Measurements from ENCODE around the gene DROSHA. TPM values are rescaled to one million over a fixed set of nuclear protein-coding genes. Genes with fewer than 3 reads are reported as not detected.

The DROSHA gene
- polyA plus RNA-seq, 3 donors, result 2.2 to 12.6 (median 7.6) TPM

DNA sequence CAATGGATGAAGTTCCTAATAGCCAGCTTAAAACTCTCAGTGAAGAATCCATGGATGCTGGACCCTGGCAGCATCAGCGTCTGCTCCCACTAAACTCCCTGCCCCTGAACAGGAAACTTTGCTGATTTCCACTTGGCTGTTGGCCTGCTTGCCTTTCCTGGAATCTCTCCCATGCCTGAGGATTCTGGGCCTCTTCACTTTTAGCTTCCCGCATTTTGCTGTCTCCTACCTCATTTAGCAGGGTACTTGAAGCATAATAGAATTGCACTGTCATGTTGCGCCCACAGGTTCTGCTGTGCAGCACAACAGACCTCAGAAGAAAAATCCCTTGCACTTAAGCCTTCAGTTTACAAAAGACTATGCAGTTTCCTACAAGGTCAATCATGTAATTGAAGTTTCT is 127.6 kb downstream of the DROSHA start:
- WGBS (ENCODE audit: insufficient coverage), result 100% methylated on average over 2 of the region's 3 CpGs
- no peak for TF ChIP-seq CTCF (IDR thresholded peaks at IDR 0.05)
- H3K79me2 ChIP-seq (ENCODE audit: insufficient read depth, low read length), result no peaks in the 10 kb centered on the region
- Mint-ChIP-seq H3K36me3 (peaks cover 67 to 68% of the 10 kb centered on the region in 2 donors), H3K4me1 (no peaks in the 10 kb centered on the region), H3K27me3 (ENCODE audit: low read depth in 3 of 3) (peaks cover 0 to 2% (median 0%) of the 10 kb centered on the region in 3 donors), H3K4me3 (no peak overlapping the region), H3K9me3 (no peaks in the 10 kb centered on the region), H3K27ac (no peak overlapping the region)
- no peak overlapping the region for H3K4me2 ChIP-seq (replicated peaks; ENCODE audit: extremely low read depth, low read length, poor library complexity, severe bottlenecking)
- H3K9me3 ChIP-seq (replicated peaks in 1 of 2; ENCODE audit: control insufficient read depth in 1 of 2, insufficient read depth in 1 of 2, low read length in 2 of 2), result no peaks in the 10 kb centered on the region
- no peaks in the 10 kb centered on the region for H3K4me1 ChIP-seq (ENCODE audit: control insufficient read depth in 1 of 2, insufficient read depth in 2 of 2, low read length in 2 of 2)
- no peak overlapping the region for H3K4me3 ChIP-seq (replicated peaks in 1 of 3; ENCODE audit: low read depth in 2 of 3, low read length in 3 of 3)
- H2AFZ ChIP-seq (ENCODE audit: insufficient read depth, low read depth, low read length, poor library complexity, severe bottlenecking), result no peak overlapping the region
- peaks cover 42 to 78% of the 10 kb centered on the region in 2 donors for H3K36me3 ChIP-seq (replicated peaks in 1 of 2; ENCODE audit: control insufficient read depth in 1 of 2, insufficient read depth in 2 of 2, low read length in 2 of 2)
- no peak overlapping the region for H3K9ac ChIP-seq (ENCODE audit: insufficient read depth, low read length, poor library complexity, severe bottlenecking)
- H4K20me1 ChIP-seq (ENCODE audit: insufficient read depth, low read length), result no peaks in the 10 kb centered on the region
- H3K27me3 ChIP-seq (ENCODE audit: control insufficient read depth in 2 of 2, insufficient read depth in 2 of 2, low read length in 2 of 2), result no peaks in the 10 kb centered on the region
- DNase-seq, result no peak
- no peak overlapping the region for H3K27ac ChIP-seq (ENCODE audit: low read depth in 1 of 2, low read length in 2 of 2)
- intact Hi-C loops (cut with micrococcal nuclease), result no loop called here

DNA sequence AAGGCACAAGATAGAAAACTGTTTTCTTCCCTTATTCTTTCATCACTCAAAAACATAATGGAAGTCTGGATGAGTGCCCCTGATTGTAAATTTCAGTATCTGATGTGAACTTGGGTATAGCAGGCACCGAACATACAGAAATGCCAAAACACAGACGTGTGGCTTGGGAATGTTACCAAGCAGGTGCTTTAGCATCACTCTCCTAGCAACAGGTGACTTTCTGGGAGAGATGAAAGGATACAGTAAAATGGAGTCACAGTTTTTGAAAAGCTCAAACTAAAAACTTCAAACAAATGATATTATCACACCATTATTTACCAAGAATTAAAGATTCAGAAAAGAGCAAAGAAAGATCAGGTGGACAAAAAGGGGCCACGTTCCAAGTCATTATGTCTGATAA is 130.2 kb downstream of the DROSHA start:
- intact Hi-C loops (cut with micrococcal nuclease), result no loop called here
- Histone ChIP-seq H3K27ac (ENCODE audit: low read depth in 1 of 2, low read length in 2 of 2) (no peak overlapping the region), H2AFZ (ENCODE audit: insufficient read depth, low read depth, low read length, poor library complexity, severe bottlenecking) (no peak overlapping the region), H3K9me3 (replicated peaks in 1 of 2; ENCODE audit: control insufficient read depth in 1 of 2, insufficient read depth in 1 of 2, low read length in 2 of 2) (no peaks in the 10 kb centered on the region), H3K4me1 (ENCODE audit: control insufficient read depth in 1 of 2, insufficient read depth in 2 of 2, low read length in 2 of 2) (peaks cover 0 to 3% of the 10 kb centered on the region in 2 donors), H3K27me3 (ENCODE audit: control insufficient read depth in 2 of 2, insufficient read depth in 2 of 2, low read length in 2 of 2) (no peaks in the 10 kb centered on the region), H3K4me3 (replicated peaks in 1 of 3; ENCODE audit: low read depth in 2 of 3, low read length in 3 of 3) (no peak overlapping the region), H3K79me2 (ENCODE audit: insufficient read depth, low read length) (no peaks in the 10 kb centered on the region), H3K4me2 (replicated peaks; ENCODE audit: extremely low read depth, low read length, poor library complexity, severe bottlenecking) (no peak overlapping the region), H4K20me1 (ENCODE audit: insufficient read depth, low read length) (no peaks in the 10 kb centered on the region), H3K9ac (ENCODE audit: insufficient read depth, low read length, poor library complexity, severe bottlenecking) (no peak overlapping the region), H3K36me3 (replicated peaks in 1 of 2; ENCODE audit: control insufficient read depth in 1 of 2, insufficient read depth in 2 of 2, low read length in 2 of 2) (peaks cover 25 to 51% of the 10 kb centered on the region in 2 donors)
- H3K27me3 Mint-ChIP-seq (ENCODE audit: low read depth in 3 of 3), result peaks cover 0 to 2% (median 0%) of the 10 kb centered on the region in 3 donors
- no peak for DNase-seq
- H3K4me1 Mint-ChIP-seq, result peaks cover 3% of the 10 kb centered on the region
- peaks cover 0 to 1% (median 0%) of the 10 kb centered on the region in 7 donors for H3K9me3 Mint-ChIP-seq
- H3K36me3 Mint-ChIP-seq, result peaks cover 44 to 55% of the 10 kb centered on the region in 2 donors
- no peak overlapping the region for H3K4me3 Mint-ChIP-seq
- TF ChIP-seq CTCF (IDR thresholded peaks at IDR 0.05), result no peak
- no peak overlapping the region for H3K27ac Mint-ChIP-seq
- 100% methylated on average over 1 of the region's 3 CpGs for WGBS (ENCODE audit: insufficient coverage)
